HCT116 (cell line): ENCODE measurements around the gene MCF2L. TPM values are rescaled to one million over a fixed set of nuclear protein-coding genes. Genes with fewer than 3 reads are reported as not detected.

Experiments used
- ATAC-seq: fragments of 200-7000 bp; cut with Tn5 transposase; 2 replicates; pipeline ENCODE4 v1.9.1; 2020; ENCODE audit warnings: mild to moderate bottlenecking, moderate library complexity
- BruUV-seq: library from RNA; stranded (reverse); fragments of 400-500 nt; replicated peaks from 2 replicates; lab custom pipeline; 2021; lab: Mats Ljungman, UMichigan
- CTCF ChIA-PET: fragments of 300-600 bp; sonication (Branson Sonifier 250); formaldehyde crosslinking; loops from one replicate; lab custom pipeline; 2021; ENCODE audit warnings: antibody characterized with exemption; lab: Charles Lee
- POLR2A ChIA-PET: fragments of 300-600, 350-600 bp; sonication (Branson Sonifier 250); formaldehyde crosslinking; loops from one replicate; lab custom pipeline; 2021; ENCODE audit warnings: antibody characterized with exemption; lab: Charles Lee
- RAD21 ChIA-PET, 2 experiments: fragments of 300-600 bp; sonication (Branson Sonifier 250); formaldehyde crosslinking; loops; one replicate each; lab custom pipeline; 2023; ENCODE audit warnings: low total read pairs in 2 of 2; ENCODE audit not compliant: uncharacterized antibody in 2 of 2, unreplicated experiment in 2 of 2, low non-redundant PET in 1 of 2; lab: Charles Lee
- DNase-seq: peaks from one replicate; pipeline ENCODE4 v3.0.0-alpha.2; 2010; ENCODE audit warnings: low read depth, low spot score
- H2AFZ ChIP-seq: fragments of 200-600 bp; shearing (Covaris generic), sonication (generic); 2 replicates; pipeline ENCODE4 v1.6.1; 2017; ENCODE audit warnings: low read depth, mixed run types, mixed read lengths, antibody characterized with exemption, low read length; ENCODE audit not compliant: poor library complexity, severe bottlenecking
- H3K27ac ChIP-seq: 2 replicates; pipeline ENCODE4 v1.5.1; 2012; ENCODE audit warnings: low read depth, low read length
- H3K27me3 ChIP-seq: fragments of 200-600 bp; sonication (generic); 2 replicates; pipeline ENCODE4 v1.6.1; 2016; ENCODE audit warnings: mixed run types, low read length, mixed read lengths; ENCODE audit not compliant: insufficient read depth
- H3K36me3 ChIP-seq, 2 experiments: fragments of 200-500 bp in 1 of 2; fragments of 200-600 bp in 1 of 2; sonication (Bioruptor generic) in 1 of 2; sonication (generic) in 1 of 2; 2 replicates each; pipeline versions ENCODE4 v1.5.1 to v1.6.1; 2014 to 2016; ENCODE audit warnings: low read length in 2 of 2, inconsistent platforms in 1 of 2, mixed read lengths in 1 of 2, mixed run types in 1 of 2; ENCODE audit not compliant: insufficient read depth in 2 of 2, control insufficient read depth in 1 of 2
- H3K4me1 ChIP-seq, 2 experiments: fragments of 200-600 bp in 1 of 2; sonication (generic) in 1 of 2; 2 replicates each; pipeline versions ENCODE4 v1.5.1 to v1.6.1; 2012 to 2017; ENCODE audit warnings: low read length in 2 of 2, inconsistent platforms in 1 of 2, mild to moderate bottlenecking in 1 of 2, mixed read lengths in 1 of 2, mixed run types in 1 of 2, moderate library complexity in 1 of 2; ENCODE audit not compliant: insufficient read depth in 2 of 2, control insufficient read depth in 1 of 2
- H3K4me2 ChIP-seq: fragments of 200-600 bp; sonication (generic); 2 replicates; pipeline ENCODE4 v1.6.1; 2017; ENCODE audit warnings: mixed run types, low read length, mixed read lengths
- H3K4me3 ChIP-seq, 2 experiments: fragments of 200-600 bp in 1 of 2; sonication (generic) in 1 of 2; replicated peaks in 1 of 2; 2 replicates each; pipeline ENCODE4 v1.5.1; 2011 to 2016; ENCODE audit warnings: low read length in 2 of 2, control low read depth in 1 of 2, low read depth in 1 of 2, mild to moderate bottlenecking in 1 of 2, mixed read lengths in 1 of 2, mixed run types in 1 of 2
- H3K79me2 ChIP-seq: fragments of 200-600 bp; sonication (generic); 2 replicates; pipeline ENCODE4 v1.6.1; 2017; ENCODE audit warnings: mild to moderate bottlenecking, mixed run types, low read length, moderate library complexity, mixed read lengths; ENCODE audit not compliant: insufficient read depth
- H3K9ac ChIP-seq: fragments of 200-600 bp; sonication (generic); 2 replicates; pipeline ENCODE4 v1.6.1; 2016; ENCODE audit warnings: low read length, mixed read lengths
- H3K9me2 ChIP-seq: fragments of 200-600 bp; sonication (generic), shearing (Covaris generic); 2 replicates; pipeline ENCODE4 v1.6.1; 2017; ENCODE audit warnings: mixed run types, mild to moderate bottlenecking, moderate library complexity; ENCODE audit not compliant: insufficient read depth
- H3K9me3 ChIP-seq, 2 experiments: fragments of 200-500 bp in 1 of 2; fragments of 200-600 bp in 1 of 2; sonication (Bioruptor generic) in 1 of 2; sonication (generic) in 1 of 2; 2 replicates each; pipeline ENCODE4 v1.6.1; 2014 to 2017; ENCODE audit warnings: low read length in 2 of 2, mixed read lengths in 2 of 2, inconsistent platforms in 1 of 2, low read depth in 1 of 2, mild to moderate bottlenecking in 1 of 2, mixed run types in 1 of 2, moderate library complexity in 1 of 2; ENCODE audit not compliant: control insufficient read depth in 1 of 2, insufficient read depth in 1 of 2
- H4K20me1 ChIP-seq: fragments of 200-600 bp; sonication (generic), shearing (Covaris generic); 2 replicates; pipeline ENCODE4 v1.6.1; 2017; ENCODE audit warnings: mixed run types, mild to moderate bottlenecking, moderate library complexity; ENCODE audit not compliant: insufficient read depth
- CBX3 ChIP-seq: IDR thresholded peaks from 2 replicates; pipeline ENCODE4 v1.6.1; 2012; ENCODE audit warnings: low read depth
- REST ChIP-seq: IDR thresholded peaks from 2 replicates; pipeline ENCODE4 v1.6.1; 2012; ENCODE audit warnings: low read depth
- SP1 ChIP-seq: IDR thresholded peaks from 2 replicates; pipeline ENCODE4 v1.6.1; 2012; ENCODE audit warnings: low read depth
- TCF7L2 ChIP-seq: IDR thresholded peaks from 2 replicates; pipeline ENCODE4 v1.7.0; 2011; ENCODE audit warnings: borderline replicate concordance, inconsistent platforms; ENCODE audit not compliant: insufficient read depth, insufficient read length; ENCODE audit errors: extremely low read depth
- ZFX ChIP-seq: fragments of 450-650 bp; IDR thresholded peaks from 2 replicates; pipeline ENCODE4 v1.6.1; 2017
- ZNF274 ChIP-seq: fragments of 200-500 bp; sonication (Bioruptor generic); IDR thresholded peaks from 2 replicates; pipeline ENCODE4 v1.6.1; 2014; ENCODE audit warnings: mild to moderate bottlenecking, low read depth, low read length, inconsistent platforms
- intact Hi-C: fragments of 100-400 bp; cut with micrococcal nuclease; formaldehyde crosslinking; loops from 2 replicates; pipeline ENCODE4 v1.10.0; 2022
- total RNA-seq: library from RNA; stranded (reverse); gene quantifications from one replicate; pipeline ENCODE4 v1.2.1, GENCODE V29; 2021; ENCODE audit not compliant: unreplicated experiment

MCF2L gene
- total RNA-seq, 1 experiment from 2014 or later = 19.3 TPM

GRCh38 chr13:112984501-112984900, 15.5 kb downstream of the MCF2L start:
- intact Hi-C loops = no loop called here
- BruUV-seq = no TSS peak
- POLR2A ChIA-PET = no interaction called here
- ATAC-seq (no peak), DNase-seq (no peak)
- no peaks in the 10 kb centered on the region for H4K20me1 ChIP-seq
- H3K9me2 ChIP-seq = no peaks in the 10 kb centered on the region
- H3K9me3 ChIP-seq = no peaks in the 10 kb centered on the region
- no peak overlapping the region for H3K4me3 ChIP-seq
- no peak overlapping the region for H3K27ac ChIP-seq
- no peak overlapping the region for H2AFZ ChIP-seq
- H3K79me2 ChIP-seq = no peaks in the 10 kb centered on the region
- RAD21 ChIA-PET = no interaction called here
- no peaks in the 10 kb centered on the region for H3K4me1 ChIP-seq
- TF ChIP-seq ZFX = no peak
- TF ChIP-seq CBX3 = no peak
- no peaks in the 10 kb centered on the region for H3K36me3 ChIP-seq
- no peaks in the 10 kb centered on the region for H3K27me3 ChIP-seq
- no peak overlapping the region for H3K4me2 ChIP-seq
- CTCF ChIA-PET = no interaction called here
- no peak overlapping the region for H3K9ac ChIP-seq

- H3K4me1 ChIP-seq = no peaks in the 10 kb centered on the region
- intact Hi-C loops = no loop called here
- H3K9me3 ChIP-seq = no peaks in the 10 kb centered on the region
- BruUV-seq = no TSS peak
- H3K27ac ChIP-seq = no peak overlapping the region
- ATAC-seq (no peak), DNase-seq (no peak)
- H3K9ac ChIP-seq = no peak overlapping the region
- H3K36me3 ChIP-seq = no peaks in the 10 kb centered on the region
- ChIA-PET CTCF (no interaction called here), POLR2A (no interaction called here), RAD21 (no interaction called here)
- no peak overlapping the region for H3K4me3 ChIP-seq
- no peaks in the 10 kb centered on the region for H3K27me3 ChIP-seq
- H4K20me1 ChIP-seq = no peaks in the 10 kb centered on the region
- no peak for TF ChIP-seq REST
- no peak for TF ChIP-seq TCF7L2
- TF ChIP-seq ZNF274 = no peak
- no peak for TF ChIP-seq SP1
- H3K9me2 ChIP-seq = no peaks in the 10 kb centered on the region
- H3K79me2 ChIP-seq = no peaks in the 10 kb centered on the region
- no peak overlapping the region for H3K4me2 ChIP-seq
- no peak overlapping the region for H2AFZ ChIP-seq
Measured at GRCh38 chr13:112984954-112985802, 16.2 kb downstream of the MCF2L start.
